ENCODE results near the gene ZNF141. TPM values are rescaled to one million over a fixed set of nuclear protein-coding genes. Genes with fewer than 3 reads are reported as not detected.

ZNF141 gene
- total and polyA plus RNA-seq, 2 of the 4 experiments (the other 2 are of a cell fraction) = 1.8 to 4.7 TPM

- no peaks in the 10 kb centered on the region for H3K27me3 ChIP-seq (ENCODE audit: control insufficient read depth, insufficient read depth, low read length)
- no peak overlapping the region for H2AK5ac ChIP-seq (ENCODE audit: low read depth, low read length)
- H2AK9ac ChIP-seq (replicated peaks; ENCODE audit: low read depth, low read length, poor library complexity) = no peak overlapping the region
- H2BK15ac ChIP-seq (ENCODE audit: low read depth, low read length) = no peak overlapping the region
- no peak overlapping the region for H2BK5ac ChIP-seq (ENCODE audit: low read depth, low read length, poor library complexity, severe bottlenecking)
- H2AFZ ChIP-seq (replicated peaks; ENCODE audit: low read length, poor library complexity) = no peak overlapping the region
- TF ChIP-seq CHD1 (IDR thresholded peaks at IDR 0.05; ENCODE audit: low read depth, low read length) (no peak), RAD21 (IDR thresholded peaks at IDR 0.05; ENCODE audit: low read length) (no peak), MAZ (IDR thresholded peaks at IDR 0.05; ENCODE audit: borderline replicate concordance, low read depth, low read length) (no peak)
- no peak overlapping the region for H2BK20ac ChIP-seq (ENCODE audit: low read depth, low read length)
- no peak overlapping the region for H3K23ac ChIP-seq (ENCODE audit: low read depth, low read length)
- H3K9ac ChIP-seq (ENCODE audit: low read depth, low read length) = no peak overlapping the region
- DNase-seq (no peak), ATAC-seq (ENCODE audit: low read depth) (no peak)
- H3K14ac ChIP-seq (replicated peaks; ENCODE audit: low read depth, low read length) = no peak overlapping the region
- no peaks in the 10 kb centered on the region; a peak in 1 of 4 replicates for H3K79me1 ChIP-seq (ENCODE audit: low read depth in 1 of 2, low read length in 2 of 2)
- no peak overlapping the region for H3K4me3 ChIP-seq (ENCODE audit: insufficient read depth, low read depth, low read length)
- intact Hi-C loops (cut with micrococcal nuclease) = loop anchor here (10.0 kb wide), 1 partner anchor 70 kb away; no protein-coding TSS in a partner anchor
- no peaks in the 10 kb centered on the region for H3K9me1 ChIP-seq (ENCODE audit: insufficient read depth, low read length)
- peaks cover 17% of the 10 kb centered on the region for H3K36me3 ChIP-seq (ENCODE audit: control insufficient read depth, insufficient read depth, low read length)
- BruUV-seq (replicated peaks) = no TSS peak
- no peaks in the 10 kb centered on the region for H3K4me1 ChIP-seq (ENCODE audit: control insufficient read depth, insufficient read depth, low read length)
- 100% methylated on average over 2 of the region's 6 CpGs; no CpG with 5 or more reads in 1 of the 2 experiments for WGBS, 2 experiments (ENCODE audit: extremely low coverage in 2 of 2, insufficient read length in 1 of 2)
- H2BK120ac ChIP-seq (ENCODE audit: low read depth, low read length) = no peak overlapping the region
- H4K8ac ChIP-seq (ENCODE audit: low read depth in 2 of 2, low read length in 2 of 2) = no peak overlapping the region
- no peak overlapping the region for H3K4me2 ChIP-seq (ENCODE audit: low read depth, low read length)
- dilution Hi-C loops (cut with HindIII; ENCODE audit: low sequenced_read_pairs, unreplicated experiment) = no loop called here
- H4K5ac ChIP-seq (ENCODE audit: low read depth, low read length) = no peak overlapping the region
- no peaks in the 10 kb centered on the region for H4K20me1 ChIP-seq (ENCODE audit: insufficient read depth, low read length)
- H4K91ac ChIP-seq (ENCODE audit: insufficient read depth, low read depth, low read length) = no peak overlapping the region
- no peak overlapping the region for H3K56ac ChIP-seq (ENCODE audit: extremely low read depth, insufficient read depth, low read length)
- in situ Hi-C loops (cut with MboI; ENCODE audit: low sequenced_read_pairs) = no loop called here
- CTCF ChIA-PET = no interaction called here
- POLR2A ChIA-PET (ENCODE audit: unreplicated experiment) = no interaction called here
- no peak overlapping the region for H3K27ac ChIP-seq (ENCODE audit: insufficient read depth, low read length)
- no peak overlapping the region for H3K4ac ChIP-seq (ENCODE audit: low read depth, low read length)
- H3K18ac ChIP-seq (ENCODE audit: low read depth, low read length) = no peak overlapping the region
- H3K9me3 ChIP-seq (ENCODE audit: control insufficient read depth, insufficient read depth, low read length) = peaks cover 65% of the 10 kb centered on the region
Observed at GRCh38 chr4:374298-375160, 36.9 kb downstream of the ZNF141 start.

Data from IMR-90 (cell line).